ENCODE data around the gene PRKAG1.

Gene PRKAG1

DNA sequence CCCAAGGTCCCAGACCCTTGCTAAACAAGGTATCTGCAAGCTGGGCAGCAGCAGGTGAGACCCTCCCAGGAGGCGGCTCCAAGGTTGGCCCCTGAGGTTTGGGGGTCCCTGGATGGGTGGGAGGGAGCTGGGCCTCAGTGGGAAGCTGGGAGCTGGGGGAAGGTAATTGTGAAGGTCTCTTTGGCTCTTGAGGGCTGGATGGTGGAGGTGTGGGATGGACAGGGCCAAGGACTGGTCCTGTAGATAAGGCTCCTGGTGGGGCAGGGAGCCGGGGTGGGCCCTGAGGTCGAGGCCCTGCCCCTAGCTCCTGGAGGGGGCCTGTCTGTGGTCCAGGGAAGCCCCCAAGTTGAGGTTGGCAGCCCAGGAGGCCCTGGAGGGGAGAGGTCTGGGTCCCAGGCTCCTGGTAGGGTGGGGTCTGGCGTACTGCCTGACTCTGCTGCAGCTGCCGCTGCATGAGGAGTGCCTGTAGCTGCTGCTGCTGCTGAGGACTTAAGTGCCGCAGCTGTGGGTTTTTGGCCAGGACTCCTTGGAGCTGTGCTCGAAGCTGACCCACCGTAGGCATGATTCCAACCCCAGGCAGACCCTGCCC, 13.1 kb upstream of the PRKAG1 start:
- TF ChIP-seq CTCF (IDR thresholded peaks at IDR 0.05; ENCODE audit: insufficient read depth, missing control alignments): no peak
- DNase-seq (ENCODE audit: insufficient read length, low spot score): no peak
- FAIRE-seq: no peak

DNA sequence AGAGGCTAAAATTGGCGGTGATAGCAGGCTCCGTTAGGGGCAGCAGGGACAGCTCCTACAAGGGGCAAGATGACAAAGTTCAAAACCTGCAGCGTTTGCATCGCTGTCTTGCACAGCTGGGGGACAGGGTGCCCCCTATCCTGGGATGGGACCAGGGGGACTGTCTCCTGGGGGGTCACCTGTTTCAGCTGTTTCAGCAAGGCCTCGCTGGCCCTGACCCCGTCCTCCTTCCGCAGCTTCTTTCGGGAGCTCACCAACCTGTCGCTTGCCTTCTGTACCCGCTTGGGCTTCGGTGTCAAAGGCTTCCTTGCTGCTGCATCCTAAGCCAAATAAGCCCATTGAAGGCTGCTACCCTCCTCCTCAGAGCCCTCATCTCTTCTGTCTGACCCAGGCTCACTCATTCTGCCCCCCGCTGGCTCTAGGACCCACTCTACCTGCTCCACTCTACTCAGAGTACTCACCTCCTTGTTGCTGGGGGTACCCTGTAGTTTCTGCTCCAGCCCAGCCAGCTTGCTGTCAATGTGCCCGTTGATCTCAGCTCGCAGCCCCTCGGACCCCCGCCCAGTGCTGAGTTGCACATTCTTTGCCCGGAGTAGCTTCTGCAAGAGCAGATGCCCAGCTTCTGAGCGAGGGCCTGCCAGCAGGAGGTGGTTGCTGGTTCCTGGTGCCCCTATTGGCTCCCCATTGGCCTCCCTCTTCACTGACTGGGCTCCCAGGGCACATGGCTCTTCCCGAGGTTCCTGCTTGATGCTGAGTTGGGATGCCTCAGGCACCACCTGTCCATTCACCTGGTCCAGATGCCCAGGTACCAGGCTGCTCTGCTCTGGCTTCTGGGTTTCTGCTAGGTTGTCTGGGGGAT, 12.4 kb upstream of the PRKAG1 start:
- no peak for TF ChIP-seq CTCF (IDR thresholded peaks at IDR 0.05; ENCODE audit: insufficient read depth, missing control alignments)
- FAIRE-seq (no peak), DNase-seq (ENCODE audit: insufficient read length, low spot score) (peak; percentile 14)

GRCh38 chr12:49030119-49030518, 11.5 kb upstream of the PRKAG1 start:
- peak; percentile 9 for DNase-seq (ENCODE audit: insufficient read length, low spot score)
- TF ChIP-seq CTCF (IDR thresholded peaks at IDR 0.05; ENCODE audit: insufficient read depth, missing control alignments): no peak
- no peak for FAIRE-seq

- DNase-seq (ENCODE audit: insufficient read length, low spot score) (peak; percentile 3), FAIRE-seq (no peak)
Observed at GRCh38 chr12:49028666-49029275, 10.2 kb upstream of the PRKAG1 start.

DNA sequence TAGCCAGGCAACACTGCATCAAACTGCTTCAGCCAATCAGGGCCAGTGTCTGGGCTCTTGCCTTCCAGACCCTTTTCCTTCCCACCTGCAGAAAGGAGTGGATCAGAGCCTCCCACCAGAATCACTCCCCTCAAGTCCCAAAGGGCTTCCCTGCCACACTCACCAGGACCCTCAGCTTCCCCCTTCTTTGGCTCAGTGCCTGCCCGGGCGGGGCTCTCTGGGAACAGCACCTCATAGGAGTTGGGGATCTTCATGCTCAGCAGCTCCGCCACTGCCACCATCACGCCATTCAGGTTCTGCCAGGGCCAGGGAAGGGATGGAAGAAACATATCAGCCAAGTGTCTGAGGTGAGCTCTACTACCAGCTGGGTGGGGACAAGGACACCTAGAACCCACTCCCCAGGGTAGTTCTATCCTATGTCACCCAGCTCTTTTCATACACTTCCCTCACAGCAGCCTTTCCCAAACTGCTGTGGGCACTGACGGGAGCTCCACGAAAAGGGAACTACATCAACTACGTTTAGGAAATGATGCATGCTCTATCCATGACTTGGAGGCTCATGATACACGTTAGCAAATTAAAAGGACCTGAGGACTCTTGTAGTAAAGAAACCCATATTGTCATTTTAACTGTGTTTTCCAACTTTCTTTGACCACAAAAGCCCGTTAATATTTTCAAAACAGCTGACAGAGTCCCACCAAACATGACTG, 9.4 kb upstream of the PRKAG1 start:
- no peak for TF ChIP-seq CTCF (IDR thresholded peaks at IDR 0.05; ENCODE audit: insufficient read depth, missing control alignments)
- FAIRE-seq: no peak
- peak; percentile 17 for DNase-seq (ENCODE audit: insufficient read length, low spot score)

More at GRCh38 chr12:49028666-49029275, 10.2 kb upstream of the PRKAG1 start:
- TF ChIP-seq CTCF (IDR thresholded peaks at IDR 0.05; ENCODE audit: insufficient read depth, missing control alignments): no peak

- peak; percentile 12 for DNase-seq (ENCODE audit: insufficient read length, low spot score)
- no peak for FAIRE-seq
- no peak for TF ChIP-seq CTCF (IDR thresholded peaks at IDR 0.05; ENCODE audit: insufficient read depth, missing control alignments)
Observed at GRCh38 chr12:49026678-49027480, 8.3 kb upstream of the PRKAG1 start.

Data from D721Med (cell line).